Brain pericyte (primary cell): ENCODE data around the gene PTX3.

Source experiments
- DNase-seq: peaks from one replicate; pipeline ENCODE4 v3.0.0-alpha.2; 2012; ENCODE audit warnings: low read depth, low spot score

PTX3 gene

GRCh38 chr3:157475921-157476414 is 39.3 kb downstream of the PTX3 start:
- no peak for DNase-seq

- no peak for DNase-seq
Observed at GRCh38 chr3:157477441-157477840, 40.8 kb downstream of the PTX3 start.

GRCh38 chr3:157479464-157480243 is 43.0 kb downstream of the PTX3 start:
- no peak for DNase-seq

- no peak for DNase-seq
Observed at GRCh38 chr3:157487339-157487738, 50.7 kb downstream of the PTX3 start.

GRCh38 chr3:157488144-157488543 is 51.5 kb downstream of the PTX3 start:
- DNase-seq, result no peak

- no peak for DNase-seq
Observed at GRCh38 chr3:157491136-157491535, 54.5 kb downstream of the PTX3 start.
